Sigmoid colon (tissue), 4 donors: Measurements from ENCODE around the gene COMMD1.

ENCODE experiments used
- POLR2A ChIP-seq, 2 donors: fragments of 450-650 bp; IDR thresholded peaks; one replicate each; pipeline ENCODE4 v1.6.1; 2016; ENCODE audit warnings: antibody characterized with exemption in 2 of 2, mild to moderate bottlenecking in 2 of 2, moderate library complexity in 2 of 2
- POLR2AphosphoS5 ChIP-seq, 4 donors: sonication (generic); formaldehyde crosslinking; IDR thresholded peaks; one replicate each; pipeline ENCODE4 v1.6.1; 2017; ENCODE audit warnings: antibody characterized with exemption in 4 of 4
- TF ChIP-seq, protein P1 (sequence below), 4 experiments: fragments of 450-650 bp in 3 of 4; fragments of 200-600 bp in 1 of 4; IDR thresholded peaks; one replicate each; pipeline ENCODE4 v1.5.1; 2016 to 2019; ENCODE audit warnings: antibody characterized with exemption in 4 of 4, mild to moderate bottlenecking in 3 of 4, moderate library complexity in 2 of 4

DNA sequence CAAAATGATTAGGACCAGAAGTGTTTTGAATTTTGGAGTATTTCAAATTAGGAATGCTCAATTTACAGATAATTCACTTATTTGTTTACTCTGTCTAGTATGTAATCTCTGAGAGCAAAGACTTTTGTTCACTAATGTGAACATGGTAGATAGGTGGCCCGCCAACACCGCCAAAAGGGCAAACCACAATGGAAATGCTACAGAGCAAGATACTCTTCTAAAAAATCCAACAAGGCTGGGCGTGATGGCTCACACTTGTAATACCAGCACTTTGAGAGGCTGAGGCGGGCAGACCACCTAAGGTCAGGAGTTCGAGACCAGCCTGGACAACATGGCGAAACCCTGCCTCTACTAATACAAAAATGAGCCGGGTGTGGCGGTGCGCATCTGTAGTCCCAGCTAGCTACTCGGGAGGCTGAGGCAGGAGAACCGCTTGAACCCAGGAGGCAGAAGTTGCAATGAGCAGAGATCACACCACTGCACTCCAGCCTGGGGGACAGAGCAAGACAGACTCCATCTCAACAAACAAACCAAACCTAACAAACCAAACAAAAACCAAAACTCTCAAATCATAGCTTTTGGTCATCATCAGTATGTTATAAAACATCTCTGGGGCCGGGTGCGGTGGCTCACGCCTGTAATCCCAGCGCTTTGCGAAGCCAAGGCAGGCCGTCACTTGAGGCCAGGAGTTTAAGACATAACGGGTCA lies 19.4 kb upstream of the COMMD1 start:
- TF ChIP-seq POLR2A (IDR thresholded peaks at IDR 0.05) (no peak), POLR2AphosphoS5 (IDR thresholded peaks at IDR 0.05) (no peak)
- TF ChIP-seq, protein P1, sequence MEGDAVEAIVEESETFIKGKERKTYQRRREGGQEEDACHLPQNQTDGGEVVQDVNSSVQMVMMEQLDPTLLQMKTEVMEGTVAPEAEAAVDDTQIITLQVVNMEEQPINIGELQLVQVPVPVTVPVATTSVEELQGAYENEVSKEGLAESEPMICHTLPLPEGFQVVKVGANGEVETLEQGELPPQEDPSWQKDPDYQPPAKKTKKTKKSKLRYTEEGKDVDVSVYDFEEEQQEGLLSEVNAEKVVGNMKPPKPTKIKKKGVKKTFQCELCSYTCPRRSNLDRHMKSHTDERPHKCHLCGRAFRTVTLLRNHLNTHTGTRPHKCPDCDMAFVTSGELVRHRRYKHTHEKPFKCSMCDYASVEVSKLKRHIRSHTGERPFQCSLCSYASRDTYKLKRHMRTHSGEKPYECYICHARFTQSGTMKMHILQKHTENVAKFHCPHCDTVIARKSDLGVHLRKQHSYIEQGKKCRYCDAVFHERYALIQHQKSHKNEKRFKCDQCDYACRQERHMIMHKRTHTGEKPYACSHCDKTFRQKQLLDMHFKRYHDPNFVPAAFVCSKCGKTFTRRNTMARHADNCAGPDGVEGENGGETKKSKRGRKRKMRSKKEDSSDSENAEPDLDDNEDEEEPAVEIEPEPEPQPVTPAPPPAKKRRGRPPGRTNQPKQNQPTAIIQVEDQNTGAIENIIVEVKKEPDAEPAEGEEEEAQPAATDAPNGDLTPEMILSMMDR (IDR thresholded peaks at IDR 0.05), result no peak
